SK-N-DZ (cell line): ENCODE results near the gene MAMDC2.

Experiments
- DNase-seq: peaks from one replicate; pipeline ENCODE4 v3.0.0-alpha.2; 2015; ENCODE audit warnings: low spot score

Gene MAMDC2

GRCh38 chr9:70107558-70107957 lies 63.9 kb downstream of the MAMDC2 start:
- no peak for DNase-seq

GRCh38 chr9:70108181-70108580 lies 64.5 kb downstream of the MAMDC2 start:
- DNase-seq: peak; percentile 38

GRCh38 chr9:70110194-70111041 lies 66.8 kb downstream of the MAMDC2 start:
- peak; percentile 93 for DNase-seq

- no peak for DNase-seq
Observed at GRCh38 chr9:70111042-70111602, 67.5 kb downstream of the MAMDC2 start.

GRCh38 chr9:70111641-70112236 lies 68.1 kb downstream of the MAMDC2 start:
- DNase-seq: no peak

GRCh38 chr9:70112981-70113380 lies 69.3 kb downstream of the MAMDC2 start:
- DNase-seq: no peak

- DNase-seq: peak; percentile 69
Observed at GRCh38 chr9:70113403-70114022, 69.9 kb downstream of the MAMDC2 start.

GRCh38 chr9:70114898-70115297 lies 71.2 kb downstream of the MAMDC2 start:
- DNase-seq: no peak

GRCh38 chr9:70117835-70118319 lies 74.2 kb downstream of the MAMDC2 start:
- DNase-seq: no peak

GRCh38 chr9:70119786-70120185 lies 76.1 kb downstream of the MAMDC2 start:
- DNase-seq: no peak

- no peak for DNase-seq
Observed at GRCh38 chr9:70120834-70121510, 77.3 kb downstream of the MAMDC2 start.

GRCh38 chr9:70121818-70122436 lies 78.3 kb downstream of the MAMDC2 start:
- DNase-seq: no peak

GRCh38 chr9:70123695-70124094 lies 80.0 kb downstream of the MAMDC2 start:
- DNase-seq: no peak

GRCh38 chr9:70125621-70126263 lies 82.1 kb downstream of the MAMDC2 start:
- no peak for DNase-seq

GRCh38 chr9:70127036-70127435 lies 83.4 kb downstream of the MAMDC2 start:
- no peak for DNase-seq

GRCh38 chr9:70127540-70128416 lies 84.1 kb downstream of the MAMDC2 start:
- DNase-seq: no peak

- no peak for DNase-seq
Observed at GRCh38 chr9:70130266-70130665, 86.6 kb downstream of the MAMDC2 start.

- DNase-seq: peak; percentile 42
Observed at GRCh38 chr9:70131296-70131695, 87.6 kb downstream of the MAMDC2 start.
